ENCODE results near the gene PTPRJ. TPM values are rescaled to one million over a fixed set of nuclear protein-coding genes. Genes with fewer than 3 reads are reported as not detected.

Gene PTPRJ
- total and polyA plus RNA-seq, 4 donors, result 4.1 to 24.7 (median 14.6) TPM

DNA sequence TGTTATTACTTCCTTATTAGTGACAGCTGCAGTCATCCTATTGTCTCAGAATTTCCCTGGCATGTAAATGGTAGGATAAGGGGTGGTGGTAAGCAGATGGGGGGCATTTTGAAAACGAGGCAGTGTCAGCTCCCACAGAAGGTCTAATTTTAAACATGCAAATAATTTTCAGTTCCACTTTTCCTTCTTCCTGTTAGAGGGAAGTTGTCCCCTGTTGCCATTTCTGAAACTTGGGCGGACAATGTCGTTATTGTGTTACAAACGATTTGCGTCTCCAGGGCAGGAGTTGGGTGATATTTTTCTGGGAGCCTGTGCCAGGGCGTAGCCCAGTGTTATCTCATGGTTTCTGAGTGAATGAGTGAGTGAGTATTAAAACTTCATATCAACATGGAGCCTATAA is 7.4 kb downstream of the PTPRJ start:
- Histone ChIP-seq H3K36me3 (ENCODE audit: control insufficient read depth in 4 of 4, insufficient read depth in 3 of 4, low read depth in 1 of 4, low read length in 3 of 4) (no peaks in the 10 kb centered on the region), H3K9ac (ENCODE audit: low read depth in 1 of 2, low read length in 2 of 2) (peak overlapping the region in 1 of 2 donors; percentile 4), H3K4me1 (ENCODE audit: control insufficient read depth in 4 of 4, insufficient read depth in 4 of 4, low read length in 3 of 4) (peaks cover 4 to 45% (median 28%) of the 10 kb centered on the region in 4 donors), H3K27me3 (ENCODE audit: control insufficient read depth in 4 of 4, insufficient read depth in 4 of 4, low read length in 3 of 4) (no peaks in the 10 kb centered on the region), H3K9me3 (ENCODE audit: control insufficient read depth in 4 of 4, low read length in 3 of 4) (no peaks in the 10 kb centered on the region), H3K4me3 (ENCODE audit: low read depth in 1 of 3, low read length in 3 of 3) (no peak overlapping the region), H3K27ac (ENCODE audit: low read depth in 1 of 2, low read length in 2 of 2) (peak overlapping the region; percentile 50 to 57)
- no peak for TF ChIP-seq HNF4G (IDR thresholded peaks at IDR 0.05)
- no peak for TF ChIP-seq REST (IDR thresholded peaks at IDR 0.05)
- TF ChIP-seq, protein P1, sequence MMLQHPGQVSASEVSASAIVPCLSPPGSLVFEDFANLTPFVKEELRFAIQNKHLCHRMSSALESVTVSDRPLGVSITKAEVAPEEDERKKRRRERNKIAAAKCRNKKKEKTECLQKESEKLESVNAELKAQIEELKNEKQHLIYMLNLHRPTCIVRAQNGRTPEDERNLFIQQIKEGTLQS (IDR thresholded peaks at IDR 0.05), result no peak
- no peak for TF ChIP-seq CTCF (IDR thresholded peaks at IDR 0.05; ENCODE audit: low read depth, low read length, missing input control)
- TF ChIP-seq HNF4A (conservative IDR thresholded peaks at IDR 0.05), result no peak
- no peak for TF ChIP-seq RXRA (IDR thresholded peaks at IDR 0.05)
- TF ChIP-seq, protein P2, sequence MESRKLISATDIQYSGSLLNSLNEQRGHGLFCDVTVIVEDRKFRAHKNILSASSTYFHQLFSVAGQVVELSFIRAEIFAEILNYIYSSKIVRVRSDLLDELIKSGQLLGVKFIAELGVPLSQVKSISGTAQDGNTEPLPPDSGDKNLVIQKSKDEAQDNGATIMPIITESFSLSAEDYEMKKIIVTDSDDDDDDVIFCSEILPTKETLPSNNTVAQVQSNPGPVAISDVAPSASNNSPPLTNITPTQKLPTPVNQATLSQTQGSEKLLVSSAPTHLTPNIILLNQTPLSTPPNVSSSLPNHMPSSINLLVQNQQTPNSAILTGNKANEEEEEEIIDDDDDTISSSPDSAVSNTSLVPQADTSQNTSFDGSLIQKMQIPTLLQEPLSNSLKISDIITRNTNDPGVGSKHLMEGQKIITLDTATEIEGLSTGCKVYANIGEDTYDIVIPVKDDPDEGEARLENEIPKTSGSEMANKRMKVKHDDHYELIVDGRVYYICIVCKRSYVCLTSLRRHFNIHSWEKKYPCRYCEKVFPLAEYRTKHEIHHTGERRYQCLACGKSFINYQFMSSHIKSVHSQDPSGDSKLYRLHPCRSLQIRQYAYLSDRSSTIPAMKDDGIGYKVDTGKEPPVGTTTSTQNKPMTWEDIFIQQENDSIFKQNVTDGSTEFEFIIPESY (IDR thresholded peaks at IDR 0.05), result no peak
- TF ChIP-seq NR2F2 (IDR thresholded peaks at IDR 0.05), result no peak
- TF ChIP-seq JUND (IDR thresholded peaks at IDR 0.05), result no peak
- TF ChIP-seq GABPA (IDR thresholded peaks at IDR 0.05 in 1 of 2, conservative IDR thresholded peaks at IDR 0.05 in 1 of 2), result no peak
- TF ChIP-seq TAF1 (conservative IDR thresholded peaks at IDR 0.05), result no peak
- no peak for TF ChIP-seq EGR1 (IDR thresholded peaks at IDR 0.05; ENCODE audit: low read depth in 2 of 2)
- no peak for TF ChIP-seq FOXA1 (IDR thresholded peaks at IDR 0.05)
- no peak for TF ChIP-seq FOXA2 (IDR thresholded peaks at IDR 0.05)
- no peak for TF ChIP-seq MAX (IDR thresholded peaks at IDR 0.05)
- no peak for TF ChIP-seq RAD21 (IDR thresholded peaks at IDR 0.05)
- no peak for TF ChIP-seq YY1 (IDR thresholded peaks at IDR 0.05)
- TF ChIP-seq SP1 (IDR thresholded peaks at IDR 0.05), result no peak
- DNase-seq (ENCODE audit: low spot score), result no peak
- WGBS, result 53% methylated on average over 6 of the region's 6 CpGs

All from liver (tissue), 9 donors.